ENCODE results near the gene NCOA1. TPM values are rescaled to one million over a fixed set of nuclear protein-coding genes. Genes with fewer than 3 reads are reported as not detected.
"Not testable (repeated sequence)": the region's sequence is repeated elsewhere in the genome, so short reads cannot be mapped to it uniquely, and the experiment has no call there.

The NCOA1 gene
- polyA plus RNA-seq, 1 donor from 2014 or later = 23.0 TPM

DNA sequence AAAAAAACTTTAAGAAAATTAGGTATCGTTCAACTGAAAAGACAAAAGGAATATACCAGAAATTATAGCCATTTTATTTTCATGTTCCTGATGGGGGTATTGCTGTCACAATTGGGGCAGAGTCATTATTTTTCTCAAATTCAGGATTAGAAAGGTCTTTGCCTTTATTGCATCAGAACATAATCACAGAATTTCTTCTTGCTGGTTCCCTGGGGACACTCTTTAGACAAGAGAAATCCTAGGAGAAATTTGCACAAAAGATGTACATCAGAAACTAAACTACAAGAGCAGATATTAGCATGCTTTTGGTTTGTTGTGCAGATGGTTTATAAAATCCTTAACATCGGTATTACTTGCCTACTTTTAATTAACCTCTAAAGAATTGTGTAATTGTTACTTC lies 103.2 kb downstream of the NCOA1 start:
- Histone ChIP-seq H3K4me2 (ENCODE audit: low read length) (no peak overlapping the region), H3F3A (ENCODE audit: insufficient read depth, low read length, poor library complexity, severe bottlenecking) (no peaks in the 10 kb centered on the region), H2AFZ (ENCODE audit: low read depth, low read length) (no peak overlapping the region), H3K79me2 (replicated peaks; ENCODE audit: insufficient read depth, low read length) (no peaks in the 10 kb centered on the region), H3K36me3 (ENCODE audit: insufficient read depth, low read length) (no peaks in the 10 kb centered on the region), H3K27me3 (ENCODE audit: insufficient read depth, low read depth, low read length) (no peaks in the 10 kb centered on the region), H3K9ac (ENCODE audit: low read length) (no peak overlapping the region), H3K27ac (ENCODE audit: low read length) (no peak overlapping the region), H3K4me3 (ENCODE audit: low read length) (no peak overlapping the region), H4K20me1 (ENCODE audit: insufficient read depth) (no peaks in the 10 kb centered on the region), H3K9me2 (ENCODE audit: insufficient read depth, low read length) (no peaks in the 10 kb centered on the region), H3K9me3 (ENCODE audit: low read length) (no peaks in the 10 kb centered on the region)
- TF ChIP-seq TAF1 (IDR thresholded peaks at IDR 0.05; ENCODE audit: low read depth) (no peak), EZH2 (IDR thresholded peaks at IDR 0.05; ENCODE audit: borderline replicate concordance, insufficient read depth, low read length, poor library complexity, severe bottlenecking) (no peak), RAD21 (conservative IDR thresholded peaks at IDR 0.05) (no peak), SMC3 (conservative IDR thresholded peaks at IDR 0.05; ENCODE audit: poor library complexity) (no peak), MXI1 (conservative IDR thresholded peaks at IDR 0.05; ENCODE audit: poor library complexity, severe bottlenecking) (no peak), POLR2AphosphoS5 (IDR thresholded peaks at IDR 0.05) (no peak), EP300 (conservative IDR thresholded peaks at IDR 0.05; ENCODE audit: poor library complexity, severe bottlenecking) (no peak)
- TF ChIP-seq, protein P1, sequence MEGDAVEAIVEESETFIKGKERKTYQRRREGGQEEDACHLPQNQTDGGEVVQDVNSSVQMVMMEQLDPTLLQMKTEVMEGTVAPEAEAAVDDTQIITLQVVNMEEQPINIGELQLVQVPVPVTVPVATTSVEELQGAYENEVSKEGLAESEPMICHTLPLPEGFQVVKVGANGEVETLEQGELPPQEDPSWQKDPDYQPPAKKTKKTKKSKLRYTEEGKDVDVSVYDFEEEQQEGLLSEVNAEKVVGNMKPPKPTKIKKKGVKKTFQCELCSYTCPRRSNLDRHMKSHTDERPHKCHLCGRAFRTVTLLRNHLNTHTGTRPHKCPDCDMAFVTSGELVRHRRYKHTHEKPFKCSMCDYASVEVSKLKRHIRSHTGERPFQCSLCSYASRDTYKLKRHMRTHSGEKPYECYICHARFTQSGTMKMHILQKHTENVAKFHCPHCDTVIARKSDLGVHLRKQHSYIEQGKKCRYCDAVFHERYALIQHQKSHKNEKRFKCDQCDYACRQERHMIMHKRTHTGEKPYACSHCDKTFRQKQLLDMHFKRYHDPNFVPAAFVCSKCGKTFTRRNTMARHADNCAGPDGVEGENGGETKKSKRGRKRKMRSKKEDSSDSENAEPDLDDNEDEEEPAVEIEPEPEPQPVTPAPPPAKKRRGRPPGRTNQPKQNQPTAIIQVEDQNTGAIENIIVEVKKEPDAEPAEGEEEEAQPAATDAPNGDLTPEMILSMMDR (IDR thresholded peaks at IDR 0.05; ENCODE audit: poor library complexity, severe bottlenecking) = no peak
- TF ChIP-seq, protein P2, sequence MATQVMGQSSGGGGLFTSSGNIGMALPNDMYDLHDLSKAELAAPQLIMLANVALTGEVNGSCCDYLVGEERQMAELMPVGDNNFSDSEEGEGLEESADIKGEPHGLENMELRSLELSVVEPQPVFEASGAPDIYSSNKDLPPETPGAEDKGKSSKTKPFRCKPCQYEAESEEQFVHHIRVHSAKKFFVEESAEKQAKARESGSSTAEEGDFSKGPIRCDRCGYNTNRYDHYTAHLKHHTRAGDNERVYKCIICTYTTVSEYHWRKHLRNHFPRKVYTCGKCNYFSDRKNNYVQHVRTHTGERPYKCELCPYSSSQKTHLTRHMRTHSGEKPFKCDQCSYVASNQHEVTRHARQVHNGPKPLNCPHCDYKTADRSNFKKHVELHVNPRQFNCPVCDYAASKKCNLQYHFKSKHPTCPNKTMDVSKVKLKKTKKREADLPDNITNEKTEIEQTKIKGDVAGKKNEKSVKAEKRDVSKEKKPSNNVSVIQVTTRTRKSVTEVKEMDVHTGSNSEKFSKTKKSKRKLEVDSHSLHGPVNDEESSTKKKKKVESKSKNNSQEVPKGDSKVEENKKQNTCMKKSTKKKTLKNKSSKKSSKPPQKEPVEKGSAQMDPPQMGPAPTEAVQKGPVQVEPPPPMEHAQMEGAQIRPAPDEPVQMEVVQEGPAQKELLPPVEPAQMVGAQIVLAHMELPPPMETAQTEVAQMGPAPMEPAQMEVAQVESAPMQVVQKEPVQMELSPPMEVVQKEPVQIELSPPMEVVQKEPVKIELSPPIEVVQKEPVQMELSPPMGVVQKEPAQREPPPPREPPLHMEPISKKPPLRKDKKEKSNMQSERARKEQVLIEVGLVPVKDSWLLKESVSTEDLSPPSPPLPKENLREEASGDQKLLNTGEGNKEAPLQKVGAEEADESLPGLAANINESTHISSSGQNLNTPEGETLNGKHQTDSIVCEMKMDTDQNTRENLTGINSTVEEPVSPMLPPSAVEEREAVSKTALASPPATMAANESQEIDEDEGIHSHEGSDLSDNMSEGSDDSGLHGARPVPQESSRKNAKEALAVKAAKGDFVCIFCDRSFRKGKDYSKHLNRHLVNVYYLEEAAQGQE (IDR thresholded peaks at IDR 0.05; ENCODE audit: borderline replicate concordance) = no peak

DNA sequence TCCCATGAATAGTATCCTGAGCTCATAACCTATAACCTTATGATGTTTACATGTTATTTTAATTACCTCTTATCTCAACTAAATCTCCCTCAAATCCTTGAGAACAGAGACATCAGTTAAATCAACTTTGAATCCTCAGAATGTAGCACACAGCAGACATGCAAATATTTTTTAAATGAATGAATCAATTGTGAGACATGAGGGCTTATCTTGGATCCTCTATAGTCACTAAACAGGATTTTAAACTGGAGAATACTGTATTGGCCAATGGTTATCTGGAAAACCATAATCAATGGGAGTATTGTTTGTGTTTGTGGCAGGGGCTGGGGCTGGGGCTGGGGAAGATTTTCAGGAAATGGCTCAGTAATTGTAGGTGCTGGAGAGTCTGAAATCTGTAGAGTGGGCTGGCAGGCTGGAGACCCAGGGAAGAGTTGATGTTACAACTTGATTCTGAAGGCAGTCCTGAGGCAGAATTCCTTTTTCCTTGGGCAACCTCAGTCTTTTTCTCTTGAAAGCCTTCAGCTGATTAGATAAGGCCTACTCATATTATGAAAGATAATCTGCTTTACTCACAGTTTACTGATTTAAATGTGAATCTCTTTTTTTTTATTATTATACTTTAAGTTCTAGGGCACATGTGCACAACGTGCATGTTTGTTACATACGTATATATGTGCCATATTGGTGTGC lies 106.3 kb downstream of the NCOA1 start:
- Histone ChIP-seq H2AFZ (ENCODE audit: low read depth, low read length) (no peak overlapping the region), H3K36me3 (ENCODE audit: insufficient read depth, low read length) (no peaks in the 10 kb centered on the region), H3K4me3 (ENCODE audit: low read length) (no peak overlapping the region), H3K9me3 (ENCODE audit: low read length) (no peaks in the 10 kb centered on the region), H3K9me2 (ENCODE audit: insufficient read depth, low read length) (no peaks in the 10 kb centered on the region), H3K4me2 (ENCODE audit: low read length) (no peak overlapping the region), H4K20me1 (ENCODE audit: insufficient read depth) (no peaks in the 10 kb centered on the region), H3K27me3 (ENCODE audit: insufficient read depth, low read depth, low read length) (no peaks in the 10 kb centered on the region), H3K27ac (ENCODE audit: low read length) (no peak overlapping the region), H3K79me2 (replicated peaks; ENCODE audit: insufficient read depth, low read length) (no peaks in the 10 kb centered on the region), H3K9ac (ENCODE audit: low read length) (no peak overlapping the region), H3F3A (ENCODE audit: insufficient read depth, low read length, poor library complexity, severe bottlenecking) (no peaks in the 10 kb centered on the region)
- TF ChIP-seq TAF1 (IDR thresholded peaks at IDR 0.05; ENCODE audit: low read depth) (no peak), EZH2 (IDR thresholded peaks at IDR 0.05; ENCODE audit: borderline replicate concordance, insufficient read depth, low read length, poor library complexity, severe bottlenecking) (no peak), SMC3 (conservative IDR thresholded peaks at IDR 0.05; ENCODE audit: poor library complexity) (no peak), POLR2AphosphoS5 (IDR thresholded peaks at IDR 0.05) (no peak), MXI1 (conservative IDR thresholded peaks at IDR 0.05; ENCODE audit: poor library complexity, severe bottlenecking) (no peak), EP300 (conservative IDR thresholded peaks at IDR 0.05; ENCODE audit: poor library complexity, severe bottlenecking) (no peak), RAD21 (conservative IDR thresholded peaks at IDR 0.05) (no peak)
- TF ChIP-seq, protein P1 (IDR thresholded peaks at IDR 0.05; ENCODE audit: poor library complexity, severe bottlenecking) = no peak
- TF ChIP-seq, protein P2 (IDR thresholded peaks at IDR 0.05; ENCODE audit: borderline replicate concordance) = no peak

DNA sequence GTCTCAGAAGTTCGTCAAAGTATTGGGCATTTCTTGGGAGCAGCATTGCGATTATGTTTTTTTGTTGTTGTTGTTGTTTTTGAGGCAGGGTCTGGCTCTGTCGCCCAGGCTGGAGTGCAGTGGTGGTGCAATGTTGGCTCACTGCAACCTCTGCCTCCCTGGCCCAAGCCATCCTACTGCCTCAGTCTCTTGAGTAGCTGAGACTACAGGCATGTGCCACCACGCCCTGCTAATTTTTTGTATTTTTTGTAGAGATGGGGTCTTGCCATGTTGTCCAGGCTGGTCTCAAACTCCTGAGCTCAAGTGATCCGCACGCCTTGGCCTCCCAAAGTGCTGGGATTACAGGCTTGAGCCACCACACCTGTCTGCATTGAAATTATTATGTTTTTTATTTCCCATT lies 109.1 kb downstream of the NCOA1 start:
- not testable (repeated sequence) for H4K20me1 ChIP-seq (ENCODE audit: insufficient read depth); H3K27me3 ChIP-seq (ENCODE audit: insufficient read depth, low read depth, low read length); H3K4me2 ChIP-seq (ENCODE audit: low read length); H3K9me3 ChIP-seq (ENCODE audit: low read length); H3K27ac ChIP-seq (ENCODE audit: low read length); H2AFZ ChIP-seq (ENCODE audit: low read depth, low read length); H3F3A ChIP-seq (ENCODE audit: insufficient read depth, low read length, poor library complexity, severe bottlenecking); H3K79me2 ChIP-seq (replicated peaks; ENCODE audit: insufficient read depth, low read length); H3K4me3 ChIP-seq (ENCODE audit: low read length); H3K36me3 ChIP-seq (ENCODE audit: insufficient read depth, low read length); H3K9ac ChIP-seq (ENCODE audit: low read length); H3K9me2 ChIP-seq (ENCODE audit: insufficient read depth, low read length)
